ENCODE results near the gene IRF2BP1.

The IRF2BP1 gene

GRCh38 chr19:45860359-45861259 is 25.3 kb downstream of the IRF2BP1 start:
- no peak for DNase-seq

DNA sequence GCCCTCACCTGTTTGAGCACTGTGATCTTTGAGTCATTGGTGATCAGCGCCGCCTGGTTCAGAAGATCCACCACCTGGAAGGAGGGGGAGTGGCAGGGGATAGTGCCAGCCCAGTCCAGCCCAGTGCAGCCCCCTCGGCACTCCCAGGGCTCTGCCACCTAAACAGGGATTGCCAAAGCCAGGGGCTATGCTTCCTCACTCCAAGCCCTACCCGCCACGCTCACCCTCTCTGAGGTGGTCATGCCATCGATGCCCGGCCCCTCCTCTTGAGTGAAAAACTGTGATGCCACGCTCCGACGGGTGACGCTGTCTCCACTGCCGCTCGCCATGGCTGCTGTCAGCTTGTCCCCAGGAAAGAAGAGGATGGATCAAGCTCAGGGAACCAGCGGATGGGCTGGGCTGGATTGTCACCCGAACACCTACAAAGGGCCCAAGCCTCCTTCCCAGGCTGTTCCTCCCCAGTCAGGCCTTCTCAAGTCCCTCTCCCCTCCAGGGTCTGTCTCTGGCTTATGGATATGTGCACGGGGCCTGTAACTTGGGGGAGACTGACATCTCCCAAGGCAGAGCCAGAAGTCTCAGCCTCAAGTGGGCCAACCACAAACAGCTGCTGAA is 31.7 kb downstream of the IRF2BP1 start:
- no peak for DNase-seq

GRCh38 chr19:45852983-45853382 is 33.0 kb downstream of the IRF2BP1 start:
- no peak for DNase-seq

GRCh38 chr19:45852145-45852750 is 33.7 kb downstream of the IRF2BP1 start:
- no peak for DNase-seq

DNA sequence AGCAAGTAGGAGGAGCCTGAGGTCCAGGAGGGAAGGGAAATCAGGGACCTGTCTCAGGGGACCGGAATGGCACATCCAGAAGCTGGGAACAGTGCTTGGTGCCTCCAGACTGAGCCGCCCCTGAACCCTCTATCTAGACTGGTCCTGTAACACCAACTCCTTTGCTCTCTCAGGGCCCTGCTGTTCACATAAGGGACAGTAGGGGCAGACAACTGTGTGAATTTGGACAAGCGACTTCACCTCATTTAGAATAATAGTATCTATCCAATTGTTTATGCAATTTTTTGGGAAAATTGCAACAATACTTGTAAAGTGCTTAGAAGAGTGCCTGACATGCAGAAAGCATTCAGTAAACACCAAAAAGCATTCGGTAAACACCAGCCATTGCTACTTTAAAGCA is 37.0 kb downstream of the IRF2BP1 start:
- no peak for DNase-seq

DNA sequence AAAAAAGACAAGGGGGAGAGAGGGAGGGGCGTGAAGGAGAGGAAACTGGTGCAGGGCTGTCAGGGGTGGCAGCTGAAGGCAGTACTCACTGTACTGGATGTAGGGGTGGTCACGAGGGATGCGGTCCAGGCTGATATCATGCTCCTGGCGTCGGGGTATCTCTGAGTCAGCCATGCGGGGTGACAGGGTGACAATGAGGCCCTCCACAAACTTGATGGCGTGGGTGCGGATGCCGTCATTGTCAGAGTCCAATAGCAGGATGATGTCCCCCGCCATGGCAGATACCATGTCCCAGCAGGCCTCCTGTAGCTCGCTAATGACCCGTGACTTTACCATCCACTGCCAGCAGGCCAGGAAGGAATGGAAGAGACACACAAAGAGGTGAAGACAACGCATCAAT is 38.3 kb downstream of the IRF2BP1 start:
- DNase-seq, result no peak

DNA sequence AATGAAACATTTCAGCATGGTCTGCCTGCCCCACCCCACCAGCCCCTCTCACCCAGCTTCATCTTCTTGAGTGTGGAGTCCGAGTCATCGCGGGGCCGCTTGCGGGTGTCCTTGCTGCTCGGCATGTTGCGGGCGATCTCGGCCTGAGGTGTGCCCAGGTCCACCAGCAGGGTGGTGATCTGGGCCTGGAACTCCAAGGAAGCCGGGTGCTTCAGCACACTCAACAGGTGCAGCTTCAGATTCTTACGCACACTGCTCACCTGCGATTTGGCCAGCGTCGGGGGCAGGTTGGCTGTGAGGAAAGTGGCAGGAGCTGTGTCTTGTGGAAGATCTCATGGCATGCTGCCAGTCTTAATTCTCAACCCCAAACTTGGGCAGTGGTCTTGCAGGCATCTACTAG is 43.7 kb downstream of the IRF2BP1 start:
- DNase-seq, result no peak

DNA sequence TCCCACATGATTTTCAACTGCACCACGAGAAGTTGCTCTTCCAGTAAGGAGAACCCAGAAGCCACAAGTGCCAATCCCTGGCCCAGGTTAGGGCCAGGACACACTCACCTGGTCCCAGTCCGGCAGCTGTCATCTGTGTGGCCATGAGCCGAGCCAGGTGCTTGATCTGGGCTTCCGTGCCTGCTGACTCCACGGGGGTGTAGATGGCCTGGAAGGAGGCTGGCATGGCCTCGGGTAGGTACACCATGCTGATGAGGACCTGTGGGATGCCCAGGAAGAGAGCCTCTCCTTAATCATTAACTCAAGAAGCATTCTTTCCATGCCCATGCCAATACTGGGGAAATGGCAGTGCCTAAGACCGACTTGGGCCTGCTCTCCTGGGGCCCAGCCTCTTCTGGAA is 51.0 kb downstream of the IRF2BP1 start:
- DNase-seq, result no peak
